Measurements from ENCODE around the gene JDP2.

The JDP2 gene

GRCh38 chr14:75411214-75411540 lies 16.6 kb upstream of the JDP2 start:
- no peak for FAIRE-seq

GRCh38 chr14:75413013-75413412 lies 14.8 kb upstream of the JDP2 start:
- FAIRE-seq: no peak

- no peak for FAIRE-seq
Observed at GRCh38 chr14:75417674-75418073, 10.1 kb upstream of the JDP2 start.

GRCh38 chr14:75418850-75419768 lies 8.7 kb upstream of the JDP2 start:
- FAIRE-seq: no peak

- FAIRE-seq: no peak
Observed at GRCh38 chr14:75422169-75422568, 5.7 kb upstream of the JDP2 start.

GRCh38 chr14:75424496-75424895 lies 3.3 kb upstream of the JDP2 start:
- no peak for FAIRE-seq

GRCh38 chr14:75425446-75425845 lies 2.4 kb upstream of the JDP2 start:
- no peak for FAIRE-seq

- FAIRE-seq: no peak
Observed at GRCh38 chr14:75426332-75427125, 1.3 kb upstream of the JDP2 start.

- FAIRE-seq: no peak
Observed at GRCh38 chr14:75427126-75427481, 718 bp upstream of the JDP2 start.

GRCh38 chr14:75428230-75429104 lies 645 bp downstream of the JDP2 start:
- no peak for FAIRE-seq

GRCh38 chr14:75429562-75429961 lies 1.7 kb downstream of the JDP2 start:
- no peak for FAIRE-seq

GRCh38 chr14:75430116-75430515 lies 2.3 kb downstream of the JDP2 start:
- FAIRE-seq: no peak

- no peak for FAIRE-seq
Observed at GRCh38 chr14:75430526-75430925, 2.7 kb downstream of the JDP2 start.

- no peak for FAIRE-seq
Observed at GRCh38 chr14:75430976-75431375, 3.2 kb downstream of the JDP2 start.

GRCh38 chr14:75431827-75432226 lies 4.0 kb downstream of the JDP2 start:
- no peak for FAIRE-seq

GRCh38 chr14:75432411-75432810 lies 4.6 kb downstream of the JDP2 start:
- no peak for FAIRE-seq

- no peak for FAIRE-seq
Observed at GRCh38 chr14:75433631-75434071, 5.8 kb downstream of the JDP2 start.

GRCh38 chr14:75434138-75434889 lies 6.5 kb downstream of the JDP2 start:
- no peak for FAIRE-seq

GRCh38 chr14:75434890-75435248 lies 7.0 kb downstream of the JDP2 start:
- no peak for FAIRE-seq

- no peak for FAIRE-seq
Observed at GRCh38 chr14:75435473-75435872, 7.7 kb downstream of the JDP2 start.

- FAIRE-seq: no peak
Observed at GRCh38 chr14:75437201-75438143, 9.7 kb downstream of the JDP2 start.

Data from colon (tissue), 2 donors.